ENCODE results near the gene LRRC25. TPM values are rescaled to one million over a fixed set of nuclear protein-coding genes. Genes with fewer than 3 reads are reported as not detected.

LRRC25 gene
- polyA plus RNA-seq, 2 of the 4 experiments (the other 2 are of a cell fraction): not detected

GRCh38 chr19:18436671-18437490, 39.5 kb upstream of the LRRC25 start:
- ATAC-seq (peak; percentile 30 to 71), FAIRE-seq (no peak), DNase-seq (ENCODE audit: low read depth in 1 of 2, low spot score in 1 of 2) (peak; percentile 80 to 91)
- Histone ChIP-seq H3K4me2 (peak overlapping the region; percentile 98), H3K9me3 (no peaks in the 10 kb centered on the region), H3K4me1 (peaks cover 30% of the 10 kb centered on the region), H3K27ac (peak overlapping the region; percentile 82 to 96), H3K4me3 (peak overlapping the region; percentile 76)
- CTCF ChIA-PET: no interaction called here
- WGBS (ENCODE audit: missing lambda C conversion rate): 95% methylated on average over 22 of the region's 67 CpGs
- TF ChIP-seq EP300 (IDR thresholded peaks at IDR 0.05) (no peak), BHLHE40 (IDR thresholded peaks at IDR 0.05; ENCODE audit: low read depth, low read length) (no peak), SREBF2 (IDR thresholded peaks at IDR 0.05) (no peak), MAX (IDR thresholded peaks at IDR 0.05) (peak; percentile 55; the same call in 1 of the 2 replicates), RCOR1 (IDR thresholded peaks at IDR 0.05; ENCODE audit: low read depth, low read length) (no peak), HOXB13 (CRISPR knock-in tag; IDR thresholded peaks at IDR 0.05; ENCODE audit: low read depth) (no peak), ZC3H11A (IDR thresholded peaks at IDR 0.05) (no peak)
- POLR2A ChIA-PET: interaction anchor here (0.6 kb wide), 1 partner anchor 111 kb away, joined by 4 read pairs; no protein-coding TSS in a partner anchor

- no peak overlapping the region; the same call in 2 of the 3 replicates for H3K4me3 ChIP-seq
Measured at GRCh38 chr19:18435842-18436670, 38.6 kb upstream of the LRRC25 start.

GRCh38 chr19:18435178-18435841, 37.9 kb upstream of the LRRC25 start:
- no peak for ATAC-seq
- no peak overlapping the region for H3K27ac ChIP-seq
- POLR2A ChIA-PET: no interaction called here
- peaks cover 23% of the 10 kb centered on the region for H3K4me1 ChIP-seq
- no peak for TF ChIP-seq NR3C1 (IDR thresholded peaks at IDR 0.05)
- no peak for TF ChIP-seq PHF8 (IDR thresholded peaks at IDR 0.05; ENCODE audit: borderline replicate concordance, low read depth)
- no peak for TF ChIP-seq MYC (IDR thresholded peaks at IDR 0.05; ENCODE audit: borderline replicate concordance, low read length)
- TF ChIP-seq MAFK (IDR thresholded peaks at IDR 0.05; ENCODE audit: partially characterized antibody): no peak
- no peak for TF ChIP-seq ESRRA (IDR thresholded peaks at IDR 0.05; ENCODE audit: borderline replicate concordance, low read length)
- TF ChIP-seq RCOR1 (IDR thresholded peaks at IDR 0.05; ENCODE audit: low read depth, low read length): no peak
- no peak for TF ChIP-seq NPAS2 (CRISPR knock-in tag; IDR thresholded peaks at IDR 0.05; ENCODE audit: borderline replicate concordance)
- WGBS (ENCODE audit: missing lambda C conversion rate): 92% methylated on average over 26 of the region's 49 CpGs
- H3K9me3 ChIP-seq: no peaks in the 10 kb centered on the region
- CTCF ChIA-PET: interaction anchor here (0.7 to 1.7 kb wide), 5 partner anchors 16 to 47 kb away, joined by 3 to 8 read pairs (median 4); partner anchors contain the start of gene SSBP4
- no peak overlapping the region for H3K4me2 ChIP-seq
- FAIRE-seq: no peak
- DNase-seq (ENCODE audit: low read depth in 1 of 2, low spot score in 1 of 2): no peak
- no peak overlapping the region for H3K4me3 ChIP-seq

More at GRCh38 chr19:18435842-18436670, 38.6 kb upstream of the LRRC25 start:
- Histone ChIP-seq H3K27ac (peak overlapping the region in 1 of 2 experiments; percentile 96; a peak in 3 of 6 replicates), H3K4me2 (peak overlapping the region; percentile 98; the same call in 2 of the 3 replicates), H3K9me3 (no peaks in the 10 kb centered on the region), H3K4me1 (peaks cover 29% of the 10 kb centered on the region)
- ChIA-PET CTCF (interaction anchor here (1.4 to 1.7 kb wide), 4 partner anchors 15 to 26 kb away, joined by 3 to 8 read pairs (median 4); partner anchors contain the start of gene SSBP4), POLR2A (no interaction called here)
- no peak for TF ChIP-seq RARB (CRISPR knock-in tag; IDR thresholded peaks at IDR 0.05)
- TF ChIP-seq ZFP36 (IDR thresholded peaks at IDR 0.05; ENCODE audit: borderline replicate concordance, partially characterized antibody): no peak
- TF ChIP-seq ZC3H11A (IDR thresholded peaks at IDR 0.05): no peak
- no peak for TF ChIP-seq ELK1 (IDR thresholded peaks at IDR 0.05; ENCODE audit: low read depth, low read length)
- no peak for TF ChIP-seq HOXB5 (CRISPR knock-in tag; IDR thresholded peaks at IDR 0.05)
- no peak for TF ChIP-seq CBX2 (IDR thresholded peaks at IDR 0.05; ENCODE audit: borderline replicate concordance, low read depth)
- TF ChIP-seq RNF2 (IDR thresholded peaks at IDR 0.05; ENCODE audit: borderline replicate concordance, low read depth): no peak
- TF ChIP-seq KDM5A (IDR thresholded peaks at IDR 0.05): no peak
- no peak for TF ChIP-seq MYC (IDR thresholded peaks at IDR 0.05; ENCODE audit: borderline replicate concordance, low read length)
- no peak for TF ChIP-seq E2F6 (IDR thresholded peaks at IDR 0.05; ENCODE audit: borderline replicate concordance, low read depth)
- no peak for TF ChIP-seq KDM1A (IDR thresholded peaks at IDR 0.05; ENCODE audit: low read depth)
- DNase-seq (ENCODE audit: low read depth in 1 of 2, low spot score in 1 of 2): no peak
- ATAC-seq: no peak
- 95% methylated on average over 31 of the region's 46 CpGs for WGBS (ENCODE audit: missing lambda C conversion rate)
- FAIRE-seq: no peak

Data from A549 (cell line).